K562 (cell line): ENCODE data around the gene THUMPD2. TPM values are rescaled to one million over a fixed set of nuclear protein-coding genes. Genes with fewer than 3 reads are reported as not detected.

Experiments
- ATAC-seq: fragments of 200-7000 bp; cut with Tn5 transposase; 3 replicates; pipeline ENCODE4 v1.9.1; 2020; ENCODE audit warnings: moderate library complexity
- BruUV-seq: library from RNA; stranded (reverse); fragments of 400-500 nt; replicated peaks from 2 replicates; lab custom pipeline; 2021; lab: Mats Ljungman, UMichigan
- CTCF ChIA-PET: fragments of 300-600 bp; formaldehyde crosslinking; extraction: SDS; loops from one replicate; lab custom pipeline; 2021; ENCODE audit warnings: low intra/inter-chr PET ratio; lab: Yijun Ruan, JAX
- POLR2A ChIA-PET: fragments of 300-600, 350-650 bp; sonication (Branson Sonifier 250); formaldehyde crosslinking; extraction: SDS; loops from one replicate; lab custom pipeline; 2021; ENCODE audit warnings: antibody characterized with exemption, inconsistent platforms; lab: Yijun Ruan, JAX
- DNase-seq, 4 experiments: peaks; one replicate each; pipeline versions ENCODE4 v3.0.0 to v3.0.0-alpha.2; 2011 to 2018; ENCODE audit warnings: low spot score in 3 of 4, mixed read lengths in 3 of 4; ENCODE audit errors: extremely low read depth in 1 of 4
- FAIRE-seq: peaks from 2 replicates; lab custom pipeline; 2011; peaks lifted over from hg19 to GRCh38; lab: Jason Lieb, UNC
- H2AFZ ChIP-seq: 2 replicates; pipeline ENCODE4 v1.6.0; 2011; ENCODE audit warnings: low read depth, low read length, control low read depth, inconsistent platforms
- H3K27ac ChIP-seq: fragments of 200-600 bp; 3 replicates; pipeline ENCODE4 v1.8.0; 2011; ENCODE audit warnings: low read depth, mild to moderate bottlenecking, control low read depth, inconsistent platforms, low read length, moderate library complexity, mixed read lengths; ENCODE audit errors: extremely low read depth
- H3K27me3 ChIP-seq, 2 experiments: fragments of 300-600 bp in 1 of 2; 2 replicates in 1 of 2; 3 replicates in 1 of 2; pipeline versions ENCODE4 v1.6.0 to v1.8.0; 2011; ENCODE audit warnings: inconsistent platforms in 2 of 2, low read length in 2 of 2, mild to moderate bottlenecking in 1 of 2, mixed read lengths in 1 of 2, moderate library complexity in 1 of 2; ENCODE audit not compliant: control insufficient read depth in 2 of 2, insufficient read depth in 2 of 2
- H3K36me3 ChIP-seq: fragments of 300-600 bp; 3 replicates; pipeline ENCODE4 v1.8.0; 2011; ENCODE audit warnings: mild to moderate bottlenecking, low read length, inconsistent platforms; ENCODE audit not compliant: control insufficient read depth, insufficient read depth
- H3K4me1 ChIP-seq, 2 experiments: fragments of 200-600 bp in 1 of 2; replicated peaks in 1 of 2; 2 replicates in 1 of 2; 3 replicates in 1 of 2; pipeline versions ENCODE4 v1.5.1 to v1.8.0; 2011; ENCODE audit warnings: inconsistent platforms in 2 of 2, low read length in 2 of 2, mild to moderate bottlenecking in 1 of 2, mixed read lengths in 1 of 2, moderate library complexity in 1 of 2; ENCODE audit not compliant: control insufficient read depth in 2 of 2, insufficient read depth in 2 of 2
- H3K4me2 ChIP-seq: 2 replicates; pipeline ENCODE4 v1.6.1; 2011; ENCODE audit warnings: low read length, control low read depth, inconsistent platforms, mixed read lengths; ENCODE audit not compliant: insufficient read depth
- H3K4me3 ChIP-seq: fragments of 200-600 bp; sonication (generic), shearing (Covaris generic); 2 replicates; pipeline ENCODE4 v1.5.1; 2016; ENCODE audit warnings: control low read depth, inconsistent platforms
- H3K79me2 ChIP-seq: fragments of 200-600 bp; 3 replicates; pipeline ENCODE4 v1.8.0; 2011; ENCODE audit warnings: low read length, inconsistent platforms; ENCODE audit not compliant: control insufficient read depth, insufficient read depth
- H3K9ac ChIP-seq, 2 experiments: 2 replicates each; pipeline versions ENCODE4 v1.6.0 to v1.6.1; 2011; ENCODE audit warnings: low read depth in 2 of 2, low read length in 2 of 2, control low read depth in 1 of 2, inconsistent platforms in 1 of 2, mild to moderate bottlenecking in 1 of 2, mixed read lengths in 1 of 2; ENCODE audit not compliant: insufficient read depth in 1 of 2
- H3K9me1 ChIP-seq: one replicate; pipeline ENCODE4 v1.6.0; 2011; ENCODE audit warnings: inconsistent platforms, mild to moderate bottlenecking, low read length, moderate library complexity; ENCODE audit not compliant: control insufficient read depth, insufficient read depth
- H3K9me3 ChIP-seq: replicated peaks from 2 replicates; pipeline ENCODE4 v1.5.1; 2011; ENCODE audit warnings: low read depth, low read length, inconsistent platforms; ENCODE audit not compliant: control insufficient read depth, insufficient read depth
- H4K20me1 ChIP-seq: replicated peaks from 2 replicates; pipeline ENCODE4 v1.6.1; 2011; ENCODE audit warnings: low read length, inconsistent platforms, mixed read lengths; ENCODE audit not compliant: control insufficient read depth, insufficient read depth
- ASH1L ChIP-seq: fragments of 450-650 bp; IDR thresholded peaks from 2 replicates; pipeline ENCODE4 v1.6.1; 2018; ENCODE audit warnings: borderline replicate concordance, mild to moderate bottlenecking, low read depth; ENCODE audit not compliant: partially characterized antibody
- MGA ChIP-seq: fragments of 450-650 bp; IDR thresholded peaks from 2 replicates; pipeline ENCODE4 v1.6.1; 2016; ENCODE audit warnings: mild to moderate bottlenecking, moderate library complexity
- MYNN ChIP-seq, 2 experiments: sonication (generic); formaldehyde crosslinking in 1 of 2; IDR thresholded peaks; 2 replicates each; pipeline versions ENCODE4 v1.5.0 to v1.6.1; 2016 to 2020; ENCODE audit warnings: antibody characterized with exemption in 1 of 2, missing genetic modification reagents in 1 of 2
- WGBS: fragments of 100-300 bp; shearing (Covaris generic); methylation state at CpG from one replicate; pipeline ENCODE4 v1.1.6; 2016; ENCODE audit warnings: low coverage, mixed read lengths; ENCODE audit not compliant: insufficient coverage; ENCODE audit errors: missing lambda C conversion rate; 5-methylcytosine and 5-hydroxymethylcytosine counted together
- in situ Hi-C: fragments of 300-500 bp; cut with MboI; formaldehyde crosslinking; loops from 4 replicates; pipeline ENCODE4 v1.15.0; 2018; ENCODE audit warnings: inconsistent platforms, mixed read lengths
- intact Hi-C: fragments of 100-400 bp; cut with micrococcal nuclease; formaldehyde crosslinking; loops from 2 replicates; pipeline ENCODE4 v1.14.2; 2022
- polyA plus RNA-seq, 8 experiments: library from polyadenylated mRNA; depleted of rRNA in 4 of 8; stranded (reverse) in 5 of 8; unstranded in 3 of 8; fragments of >200 nt; fragmentation: Nextera tagmentation in 2 of 8; fragmentation: Illumina TruSeq in 1 of 8; extraction: Ambion mirVana in 2 of 8; extraction: Trizol in 1 of 8; gene quantifications; 2 replicates each; pipeline versions ENCODE4 v1.2.1 to v1.2.3, GENCODE V29; 2011 to 2014; ENCODE audit warnings: inconsistent platforms in 1 of 8, missing spikeins in 1 of 8
- total RNA-seq, 7 experiments: library from RNA; depleted of rRNA in 6 of 7; stranded (reverse); fragments of >200 nt in 6 of 7; fragmentation: Illumina TruSeq in 2 of 7; extraction: Trizol in 2 of 7; gene quantifications; 2 replicates each; pipeline versions ENCODE4 v1.2.1 to v1.2.3, GENCODE V29; 2011 to 2021; ENCODE audit warnings: low replicate concordance in 1 of 7
- TF ChIP-seq, protein P1 (sequence below): fragments of 250-450 bp; sonication (Bioruptor Pico); IDR thresholded peaks from 2 replicates; pipeline ENCODE4 v1.5.0; 2021

The THUMPD2 gene
- total and polyA plus RNA-seq, 9 of the 15 experiments (the other 6 are each of a cell fraction or from before 2014, with no cell fraction given): 9.6 to 40.4 (median 24.0) TPM

DNA sequence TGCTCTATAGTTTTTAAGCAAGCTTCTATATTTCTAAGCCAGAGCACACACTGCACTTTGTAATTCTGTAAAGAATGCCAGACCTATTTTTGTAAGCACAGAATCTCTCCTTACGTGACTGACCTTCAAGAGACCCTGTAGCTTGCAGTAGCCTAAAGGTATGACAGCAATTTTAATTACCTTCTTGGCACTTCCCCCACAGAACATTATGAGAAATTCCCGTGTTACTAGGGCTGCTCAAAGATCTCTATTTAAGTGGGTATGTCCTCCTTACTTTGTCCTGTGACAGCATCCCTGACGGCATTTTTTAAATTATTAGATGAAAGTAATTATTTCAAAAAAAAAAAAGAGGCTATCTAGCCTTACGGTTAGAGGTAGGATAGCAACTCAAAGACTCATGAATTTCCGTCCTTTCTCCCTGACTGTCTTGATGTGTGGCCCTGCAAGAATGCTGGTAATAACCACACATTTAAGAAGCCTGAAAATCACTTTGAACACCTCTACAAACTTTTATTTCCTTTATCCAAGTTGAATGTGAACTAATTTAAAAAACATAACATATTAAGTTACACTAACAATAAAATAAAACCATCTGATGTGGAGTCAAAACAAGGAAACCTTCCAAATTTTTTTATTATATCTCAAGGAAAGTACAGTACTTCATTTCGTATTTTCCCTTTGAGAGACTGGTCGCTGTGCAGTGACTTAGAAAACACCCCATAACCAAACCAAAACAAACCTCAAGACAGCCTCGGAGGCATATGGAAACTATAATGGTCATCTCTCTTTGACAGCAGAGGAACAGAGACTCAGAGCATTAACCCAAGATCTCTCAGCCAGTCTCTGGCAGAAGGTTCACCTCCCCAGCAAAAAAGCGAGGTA is 54.9 kb downstream of the THUMPD2 start (continued):
- no peak for TF ChIP-seq ASH1L
- TF ChIP-seq, protein P1, sequence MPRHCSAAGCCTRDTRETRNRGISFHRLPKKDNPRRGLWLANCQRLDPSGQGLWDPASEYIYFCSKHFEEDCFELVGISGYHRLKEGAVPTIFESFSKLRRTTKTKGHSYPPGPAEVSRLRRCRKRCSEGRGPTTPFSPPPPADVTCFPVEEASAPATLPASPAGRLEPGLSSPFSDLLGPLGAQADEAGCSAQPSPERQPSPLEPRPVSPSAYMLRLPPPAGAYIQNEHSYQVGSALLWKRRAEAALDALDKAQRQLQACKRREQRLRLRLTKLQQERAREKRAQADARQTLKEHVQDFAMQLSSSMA (CRISPR knock-in tag): no peak

DNA sequence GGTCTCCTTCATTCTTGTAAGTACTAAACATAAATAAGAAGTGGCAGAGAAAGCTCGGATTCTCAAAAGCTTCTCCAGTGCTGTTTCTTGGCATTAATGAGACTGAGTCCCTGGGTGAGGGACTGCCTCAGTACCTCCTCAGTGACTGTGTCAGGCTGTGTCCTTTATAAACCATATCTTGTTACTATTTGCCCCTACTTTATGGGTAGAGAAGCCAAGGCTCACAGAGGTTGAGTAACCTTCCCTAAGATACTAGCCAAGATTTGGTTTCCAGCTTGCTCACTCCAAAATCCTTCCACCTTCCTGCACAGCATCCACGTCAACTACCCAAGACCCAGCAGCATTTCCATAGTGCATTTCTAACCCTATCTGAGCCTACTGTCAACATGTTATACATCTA is 55.6 kb downstream of the THUMPD2 start:
- H3K4me2 ChIP-seq: no peak overlapping the region
- no peaks in the 10 kb centered on the region for H3K9me1 ChIP-seq
- H4K20me1 ChIP-seq: no peaks in the 10 kb centered on the region
- no peak overlapping the region for H3K27ac ChIP-seq
- no peak overlapping the region for H2AFZ ChIP-seq
- FAIRE-seq (no peak), ATAC-seq (no peak), DNase-seq (no peak)
- no peak overlapping the region for H3K4me3 ChIP-seq
- POLR2A ChIA-PET: interaction anchor here (0.7 kb wide), 1 partner anchor 14 kb away, joined by 4 read pairs; no protein-coding TSS in a partner anchor
- H3K27me3 ChIP-seq: peaks cover 10 to 27% of the 10 kb centered on the region in 2 experiments; a peak in 4 of 5 replicates
- no TSS peak for BruUV-seq
- H3K4me1 ChIP-seq: no peaks in the 10 kb centered on the region
- 0% methylated on average over 2 of the region's 2 CpGs for WGBS
- no peak for TF ChIP-seq MGA
- no peak for TF ChIP-seq MYNN (IDR thresholded peaks at IDR 0.05)
- TF ChIP-seq MYNN (CRISPR knock-in tag; IDR thresholded peaks at IDR 0.05): no peak
- intact Hi-C loops (loop anchor here (10.0 kb wide), 1 partner anchor 659 kb away; no protein-coding TSS in a partner anchor), in situ Hi-C loops (no loop called here)
- H3K9ac ChIP-seq: no peak overlapping the region
- H3K9me3 ChIP-seq: no peaks in the 10 kb centered on the region
- CTCF ChIA-PET: no interaction called here
- no peaks in the 10 kb centered on the region for H3K79me2 ChIP-seq
- H3K36me3 ChIP-seq: no peaks in the 10 kb centered on the region
